Karpas-422 (cell line): ENCODE measurements around the gene DRAM1. TPM values are rescaled to one million over a fixed set of nuclear protein-coding genes. Genes with fewer than 3 reads are reported as not detected.

Experiments used
- DNase-seq: peaks from one replicate; pipeline ENCODE4 v3.0.0-alpha.2; 2015
- H2AFZ ChIP-seq: fragments of 200-600 bp; sonication (generic); 2 replicates; pipeline ENCODE4 v1.6.1; 2014; ENCODE audit warnings: antibody characterized with exemption, low read length, mixed read lengths
- H3K27ac ChIP-seq: fragments of 200-600 bp; sonication (generic); 2 replicates; pipeline ENCODE4 v1.5.1; 2014; ENCODE audit warnings: mild to moderate bottlenecking, low read length, moderate library complexity
- H3K27me3 ChIP-seq: fragments of 200-600 bp; sonication (generic); 2 replicates; pipeline ENCODE4 v1.6.1; 2014; ENCODE audit warnings: low read length, mixed read lengths
- H3K36me3 ChIP-seq: fragments of 200-600 bp; sonication (generic); 2 replicates; pipeline ENCODE4 v1.6.1; 2014; ENCODE audit warnings: low read length, mixed read lengths; ENCODE audit not compliant: insufficient read depth
- H3K4me1 ChIP-seq: fragments of 200-600 bp; sonication (generic); 2 replicates; pipeline ENCODE4 v1.6.1; 2014; ENCODE audit warnings: mild to moderate bottlenecking, low read length, mixed read lengths
- H3K4me2 ChIP-seq: fragments of 200-600 bp; sonication (generic); 2 replicates; pipeline ENCODE4 v1.6.1; 2014; ENCODE audit warnings: low read length, low read depth, mild to moderate bottlenecking; ENCODE audit not compliant: poor library complexity, severe bottlenecking
- H3K4me3 ChIP-seq: fragments of 200-600 bp; sonication (generic); 2 replicates; pipeline ENCODE4 v1.5.1; 2014; ENCODE audit warnings: mild to moderate bottlenecking, antibody characterized with exemption, low read length, mixed read lengths
- H3K79me2 ChIP-seq: fragments of 200-600 bp; sonication (generic); 2 replicates; pipeline ENCODE4 v1.6.1; 2014; ENCODE audit warnings: mild to moderate bottlenecking, low read length, mixed read lengths
- H3K9ac ChIP-seq: fragments of 200-600 bp; sonication (generic); 2 replicates; pipeline ENCODE4 v1.6.0; 2014; ENCODE audit warnings: low read length
- H3K9me2 ChIP-seq: fragments of 200-600 bp; sonication (generic), shearing (Covaris generic); replicated peaks from 2 replicates; pipeline ENCODE4 v1.6.0; 2014; ENCODE audit warnings: mild to moderate bottlenecking, low read length, moderate library complexity; ENCODE audit not compliant: insufficient read depth
- H3K9me3 ChIP-seq: fragments of 300-700, 200-600 bp; sonication (generic); 2 replicates; pipeline ENCODE4 v1.6.1; 2014; ENCODE audit warnings: low read length, mixed read lengths
- H4K20me1 ChIP-seq: fragments of 200-600 bp; sonication (generic); 2 replicates; pipeline ENCODE4 v1.6.1; 2014; ENCODE audit warnings: mild to moderate bottlenecking, antibody characterized with exemption, low read length, low read depth; ENCODE audit not compliant: insufficient read depth
- total RNA-seq: library from RNA; depleted of rRNA; stranded (reverse); fragments of >200 nt; shearing (Covaris generic); gene quantifications from 2 replicates; pipeline ENCODE4 v1.2.3, GENCODE V29; 2014; ENCODE audit warnings: low replicate concordance

Gene DRAM1
- total RNA-seq, 1 experiment from 2014 or later: not detected

GRCh38 chr12:101942250-101942605 is 64.8 kb downstream of the DRAM1 start:
- no peak for DNase-seq
- Histone ChIP-seq H3K4me2 (no peak overlapping the region), H3K4me3 (no peak overlapping the region), H2AFZ (no peak overlapping the region), H3K79me2 (no peaks in the 10 kb centered on the region), H3K36me3 (no peaks in the 10 kb centered on the region), H3K9ac (no peak overlapping the region), H3K27me3 (no peaks in the 10 kb centered on the region), H4K20me1 (no peaks in the 10 kb centered on the region), H3K9me2 (no peaks in the 10 kb centered on the region), H3K27ac (no peak overlapping the region), H3K9me3 (no peaks in the 10 kb centered on the region), H3K4me1 (peaks cover 8% of the 10 kb centered on the region)

- Histone ChIP-seq H3K9me3 (no peaks in the 10 kb centered on the region), H3K4me3 (no peak overlapping the region), H3K27me3 (no peaks in the 10 kb centered on the region), H3K79me2 (no peaks in the 10 kb centered on the region), H4K20me1 (no peaks in the 10 kb centered on the region), H3K4me1 (peaks cover 8% of the 10 kb centered on the region), H2AFZ (no peak overlapping the region), H3K9ac (no peak overlapping the region), H3K9me2 (no peaks in the 10 kb centered on the region), H3K4me2 (no peak overlapping the region), H3K27ac (no peak overlapping the region), H3K36me3 (no peaks in the 10 kb centered on the region)
- DNase-seq: no peak
Measured at GRCh38 chr12:101945369-101946232, 68.2 kb downstream of the DRAM1 start.

- H3K4me3 ChIP-seq: no peak overlapping the region
Measured at GRCh38 chr12:101946233-101946611, 68.8 kb downstream of the DRAM1 start.

DNA sequence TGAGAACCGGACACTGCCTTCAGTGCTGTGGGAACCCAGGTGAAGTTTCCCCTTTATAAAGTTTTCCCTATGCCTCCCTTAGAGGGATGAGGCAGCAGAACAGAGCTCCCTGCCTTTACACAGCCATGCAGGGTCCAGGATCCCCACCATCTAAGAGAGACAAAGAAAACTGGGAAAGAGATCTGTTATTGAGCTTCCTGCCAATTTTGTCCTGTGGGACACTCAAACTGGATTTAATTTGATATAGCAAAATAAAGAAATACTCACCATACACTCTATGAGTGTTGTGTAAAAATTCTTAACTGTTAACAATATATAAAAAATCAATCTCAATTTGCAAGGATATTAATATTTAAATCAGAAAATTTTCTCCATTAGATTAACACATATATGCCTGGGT is 69.9 kb downstream of the DRAM1 start:
- no peak for DNase-seq
- H3K4me1 ChIP-seq: no peaks in the 10 kb centered on the region
- no peaks in the 10 kb centered on the region for H3K9me2 ChIP-seq
- H3K27me3 ChIP-seq: no peaks in the 10 kb centered on the region
- no peak overlapping the region for H3K4me3 ChIP-seq
- no peaks in the 10 kb centered on the region for H3K9me3 ChIP-seq
- no peak overlapping the region for H3K9ac ChIP-seq
- H3K4me2 ChIP-seq: no peak overlapping the region
- H2AFZ ChIP-seq: no peak overlapping the region
- H3K27ac ChIP-seq: no peak overlapping the region
- H3K36me3 ChIP-seq: no peaks in the 10 kb centered on the region
- H4K20me1 ChIP-seq: no peaks in the 10 kb centered on the region
- H3K79me2 ChIP-seq: no peaks in the 10 kb centered on the region

More at GRCh38 chr12:101946233-101946611, 68.8 kb downstream of the DRAM1 start:
- no peaks in the 10 kb centered on the region for H3K27me3 ChIP-seq
- H4K20me1 ChIP-seq: no peaks in the 10 kb centered on the region
- H3K9ac ChIP-seq: no peak overlapping the region
- DNase-seq: no peak
- no peak overlapping the region for H2AFZ ChIP-seq
- H3K9me3 ChIP-seq: no peaks in the 10 kb centered on the region
- peaks cover 7% of the 10 kb centered on the region for H3K4me1 ChIP-seq
- no peaks in the 10 kb centered on the region for H3K9me2 ChIP-seq
- H3K4me2 ChIP-seq: no peak overlapping the region
- no peaks in the 10 kb centered on the region for H3K79me2 ChIP-seq
- H3K36me3 ChIP-seq: no peaks in the 10 kb centered on the region
- H3K27ac ChIP-seq: no peak overlapping the region

GRCh38 chr12:101948365-101948764 is 71.0 kb downstream of the DRAM1 start:
- DNase-seq: no peak
- H3K9ac ChIP-seq: no peak overlapping the region
- H3K27ac ChIP-seq: no peak overlapping the region

GRCh38 chr12:101951002-101951670 is 73.8 kb downstream of the DRAM1 start:
- Histone ChIP-seq H3K27ac (no peak overlapping the region), H2AFZ (no peak overlapping the region), H3K9me2 (no peaks in the 10 kb centered on the region), H3K4me2 (no peak overlapping the region), H3K9me3 (no peaks in the 10 kb centered on the region), H4K20me1 (no peaks in the 10 kb centered on the region), H3K36me3 (no peaks in the 10 kb centered on the region), H3K9ac (no peak overlapping the region), H3K79me2 (no peaks in the 10 kb centered on the region), H3K27me3 (no peaks in the 10 kb centered on the region), H3K4me3 (no peak overlapping the region), H3K4me1 (no peaks in the 10 kb centered on the region)
- no peak for DNase-seq

More at GRCh38 chr12:101948365-101948764, 71.0 kb downstream of the DRAM1 start:
- no peaks in the 10 kb centered on the region for H3K27me3 ChIP-seq
- H2AFZ ChIP-seq: no peak overlapping the region
- H3K4me1 ChIP-seq: no peaks in the 10 kb centered on the region
- H3K4me2 ChIP-seq: no peak overlapping the region
- no peaks in the 10 kb centered on the region for H3K9me3 ChIP-seq
- H3K4me3 ChIP-seq: no peak overlapping the region
- H3K36me3 ChIP-seq: no peaks in the 10 kb centered on the region
- no peaks in the 10 kb centered on the region for H4K20me1 ChIP-seq
- H3K79me2 ChIP-seq: no peaks in the 10 kb centered on the region
- H3K9me2 ChIP-seq: no peaks in the 10 kb centered on the region

- DNase-seq: no peak
- Histone ChIP-seq H3K4me1 (no peaks in the 10 kb centered on the region), H3K27ac (no peak overlapping the region), H3K79me2 (no peaks in the 10 kb centered on the region), H3K9ac (no peak overlapping the region), H3K27me3 (no peaks in the 10 kb centered on the region), H3K9me2 (no peaks in the 10 kb centered on the region), H3K9me3 (no peaks in the 10 kb centered on the region), H2AFZ (no peak overlapping the region), H4K20me1 (no peaks in the 10 kb centered on the region), H3K4me3 (no peak overlapping the region), H3K36me3 (no peaks in the 10 kb centered on the region), H3K4me2 (no peak overlapping the region)
Measured at GRCh38 chr12:101954113-101954512, 76.7 kb downstream of the DRAM1 start.

GRCh38 chr12:101954676-101955075 is 77.3 kb downstream of the DRAM1 start:
- DNase-seq: no peak
- H3K27me3 ChIP-seq: no peaks in the 10 kb centered on the region
- H2AFZ ChIP-seq: no peak overlapping the region

More at GRCh38 chr12:101954676-101955075, 77.3 kb downstream of the DRAM1 start:
- Histone ChIP-seq H3K4me1 (no peaks in the 10 kb centered on the region), H3K4me3 (no peak overlapping the region), H4K20me1 (no peaks in the 10 kb centered on the region), H3K79me2 (no peaks in the 10 kb centered on the region), H3K4me2 (no peak overlapping the region), H3K9ac (no peak overlapping the region), H3K9me3 (peaks cover 2% of the 10 kb centered on the region; the same call in 1 of the 2 replicates), H3K9me2 (no peaks in the 10 kb centered on the region), H3K27ac (no peak overlapping the region), H3K36me3 (no peaks in the 10 kb centered on the region)
